HG03575 (cell line): ENCODE results near the gene RHBDD1.

Source experiments
- ATAC-seq: cut with Tn5 transposase; IDR thresholded peaks from one replicate; pipeline ENCODE4 v1.9.1; 2021; ENCODE audit not compliant: unreplicated experiment, insufficient number of reproducible peaks, low FRiP score; ENCODE audit errors: extremely low read depth

RHBDD1 gene

DNA sequence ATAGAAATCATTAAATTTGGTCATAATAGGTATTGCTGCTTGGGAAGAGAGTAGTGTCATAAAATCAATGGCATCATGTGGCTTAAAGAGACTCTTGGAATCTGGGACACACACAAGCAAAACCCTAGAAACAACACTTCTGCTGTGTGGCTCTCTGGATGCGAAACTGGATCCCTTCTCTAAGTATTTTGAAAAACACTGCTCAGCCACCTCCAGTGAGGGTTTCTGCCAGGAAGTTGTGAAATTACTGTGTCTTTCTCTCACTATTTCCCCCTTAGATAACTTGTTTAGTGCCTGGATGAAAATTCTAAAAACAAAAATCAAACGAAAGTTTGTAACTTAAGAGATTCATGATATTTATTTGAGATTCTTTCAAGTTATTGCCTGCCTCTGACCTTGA, 163.8 kb downstream of the RHBDD1 start:
- ATAC-seq, result no peak

DNA sequence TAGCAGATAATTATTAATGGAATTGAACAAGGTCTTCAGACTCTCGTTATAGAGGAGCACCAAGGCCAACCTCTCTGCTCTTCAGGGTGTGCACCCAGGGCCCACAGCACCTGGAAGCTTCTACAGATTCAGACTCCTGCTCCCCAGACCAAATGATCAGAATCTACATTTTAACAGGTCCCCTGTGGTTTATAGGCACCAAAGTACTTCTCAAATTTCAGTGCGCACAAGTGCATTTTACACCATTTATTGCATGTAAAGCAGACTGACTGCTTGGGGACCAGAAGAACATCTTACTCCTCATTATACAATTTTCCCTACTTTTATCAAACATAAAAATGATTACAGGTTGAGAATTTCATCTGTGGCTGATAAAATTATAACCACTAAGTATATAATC, 164.3 kb downstream of the RHBDD1 start:
- no peak for ATAC-seq

DNA sequence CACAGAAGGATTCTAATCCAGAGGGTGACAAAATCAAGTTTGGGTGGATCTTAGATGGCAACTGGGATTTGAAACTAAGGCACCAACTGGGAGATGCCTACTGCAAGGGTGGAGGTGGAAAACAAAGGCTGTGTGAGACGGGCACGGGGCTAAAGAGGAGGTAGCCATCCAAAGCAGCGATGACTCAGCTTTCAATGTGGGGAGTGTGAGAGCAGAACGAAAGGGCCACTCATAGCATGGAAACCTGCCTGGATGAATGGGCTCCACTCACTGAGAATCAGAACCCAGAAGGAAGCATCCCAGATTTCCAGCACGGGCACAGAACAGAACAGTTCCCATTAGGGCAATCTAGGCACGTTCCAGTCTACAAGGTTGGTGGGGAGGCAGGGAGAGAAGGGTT, 168.6 kb downstream of the RHBDD1 start:
- ATAC-seq, result no peak

DNA sequence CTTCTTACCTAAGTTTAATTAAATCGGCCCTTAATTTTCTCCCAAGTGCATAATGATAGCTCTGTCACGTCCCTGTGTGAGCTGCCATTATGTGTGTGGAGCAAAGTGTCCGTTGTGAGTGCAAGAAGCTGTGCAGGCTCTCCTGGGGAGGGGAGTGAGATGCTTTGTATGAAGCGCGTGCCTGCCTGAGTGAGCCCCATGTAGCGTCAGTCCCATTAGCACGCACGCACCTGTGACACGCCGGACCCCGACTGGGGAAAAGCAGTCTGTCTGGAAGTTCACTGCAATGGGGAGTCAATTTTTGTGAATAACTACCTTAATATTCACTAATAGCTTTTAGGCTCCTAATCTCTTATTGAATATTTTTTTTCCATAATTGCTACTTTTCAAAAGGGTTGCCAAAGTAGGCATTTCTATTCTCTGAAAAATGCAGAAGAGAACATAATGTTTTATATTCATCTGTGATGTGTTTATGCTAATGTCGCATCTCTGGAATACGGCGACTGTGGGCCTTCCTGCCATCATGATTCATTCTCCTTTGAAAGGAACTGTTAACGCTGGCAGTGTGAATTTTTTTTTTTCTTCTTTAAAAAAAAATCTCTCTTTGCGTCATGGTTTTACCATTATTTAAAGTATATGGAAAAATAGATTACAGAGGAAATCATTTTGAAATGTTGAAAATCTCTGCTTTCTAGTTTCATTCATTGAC, 170.5 kb downstream of the RHBDD1 start:
- ATAC-seq, result no peak

DNA sequence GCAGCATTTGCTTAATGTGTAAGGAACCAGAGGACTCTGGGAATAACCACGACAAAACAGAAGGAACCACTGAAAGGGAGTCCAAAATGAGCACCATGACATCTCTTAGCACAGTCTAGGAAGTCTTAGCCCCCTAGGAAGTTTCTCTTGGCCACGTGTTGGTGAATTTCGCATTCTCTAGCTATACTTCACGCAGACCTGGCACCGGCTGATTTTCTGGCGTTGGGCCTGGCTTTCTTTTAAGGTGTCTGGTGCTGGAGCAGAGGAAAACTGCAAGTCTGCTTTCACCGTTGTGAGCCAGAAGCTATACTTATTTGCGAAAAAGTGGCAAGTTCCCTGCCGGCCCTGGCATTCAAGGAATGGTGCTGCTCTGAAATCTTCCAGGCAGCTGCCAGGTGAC, 171.3 kb downstream of the RHBDD1 start:
- no peak for ATAC-seq

DNA sequence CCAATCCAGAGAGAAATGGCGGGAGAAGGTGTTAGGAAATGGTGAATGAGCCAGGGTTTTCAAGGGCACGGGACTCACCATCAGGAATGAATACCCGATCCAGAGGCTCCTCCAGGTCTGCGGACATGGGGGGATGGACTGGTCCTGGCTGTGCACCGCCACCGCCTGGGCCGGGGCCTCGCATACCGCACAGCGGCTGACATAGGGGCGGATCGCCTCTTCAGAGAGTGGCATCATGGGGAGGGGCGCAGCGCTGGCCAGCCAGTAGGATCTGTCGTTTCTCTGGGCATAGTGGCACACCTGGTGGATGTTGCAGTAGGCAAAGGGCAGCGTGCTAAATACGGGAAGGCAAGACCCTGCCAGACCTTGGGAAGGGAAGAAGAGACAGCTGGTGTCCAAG, 172.1 kb downstream of the RHBDD1 start:
- ATAC-seq, result no peak

DNA sequence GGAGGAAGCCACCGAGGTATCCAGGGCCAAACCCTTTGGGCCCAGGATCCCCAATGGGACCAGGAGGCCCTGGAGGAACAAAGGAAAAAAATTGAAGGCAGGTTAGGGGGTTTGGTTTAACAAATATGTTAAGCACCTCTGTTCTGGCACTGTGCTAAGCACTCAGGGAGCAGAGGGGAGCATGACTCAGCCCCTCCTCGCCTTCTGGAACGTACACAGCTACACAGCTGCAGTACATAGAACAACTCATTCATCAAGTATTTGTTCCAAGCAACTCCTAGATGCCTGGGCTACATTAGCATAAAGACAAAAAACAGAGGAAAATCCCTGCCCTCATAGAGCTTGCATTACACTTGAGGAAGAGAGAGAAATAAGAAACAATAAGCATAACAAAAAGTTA, 174.6 kb downstream of the RHBDD1 start:
- ATAC-seq, result no peak

DNA sequence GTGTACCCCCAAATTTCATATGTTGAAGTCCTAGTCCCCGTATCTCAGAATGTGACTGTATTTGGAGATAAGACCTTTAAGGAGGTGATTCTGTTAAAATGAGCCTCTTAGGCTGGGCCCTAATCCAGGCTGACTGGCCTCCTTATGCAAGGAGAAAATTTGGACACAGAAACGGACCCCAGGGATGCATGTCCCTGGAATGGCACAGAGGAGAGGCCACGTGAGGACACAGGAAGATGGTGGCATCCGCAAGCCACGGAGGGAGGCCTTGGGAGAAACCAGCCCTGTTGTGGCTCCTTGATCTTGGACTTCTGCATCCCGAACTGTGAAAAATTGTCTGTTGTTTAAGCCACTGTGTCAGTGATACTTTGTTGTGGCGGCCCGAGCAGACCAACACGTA, 177.5 kb downstream of the RHBDD1 start:
- no peak for ATAC-seq

DNA sequence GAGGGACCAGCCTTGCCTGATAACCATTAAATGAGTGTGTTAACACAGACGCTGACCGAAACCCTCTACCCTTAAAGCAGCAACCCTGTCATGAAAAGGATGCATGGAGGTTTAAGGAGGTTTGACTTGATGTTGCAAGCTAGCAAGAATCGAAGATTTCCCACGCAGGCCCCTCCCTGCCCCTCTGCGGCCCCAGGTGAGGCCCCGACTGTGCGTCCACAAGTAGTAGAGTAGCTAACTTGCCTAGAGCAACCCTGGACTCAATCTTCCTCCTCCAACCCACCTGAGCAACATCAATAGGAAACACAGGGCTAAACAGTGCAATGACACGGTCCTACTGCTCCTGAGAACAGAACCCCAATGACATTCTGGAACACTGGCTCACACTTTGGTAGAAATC, 178.0 kb downstream of the RHBDD1 start:
- ATAC-seq, result no peak

DNA sequence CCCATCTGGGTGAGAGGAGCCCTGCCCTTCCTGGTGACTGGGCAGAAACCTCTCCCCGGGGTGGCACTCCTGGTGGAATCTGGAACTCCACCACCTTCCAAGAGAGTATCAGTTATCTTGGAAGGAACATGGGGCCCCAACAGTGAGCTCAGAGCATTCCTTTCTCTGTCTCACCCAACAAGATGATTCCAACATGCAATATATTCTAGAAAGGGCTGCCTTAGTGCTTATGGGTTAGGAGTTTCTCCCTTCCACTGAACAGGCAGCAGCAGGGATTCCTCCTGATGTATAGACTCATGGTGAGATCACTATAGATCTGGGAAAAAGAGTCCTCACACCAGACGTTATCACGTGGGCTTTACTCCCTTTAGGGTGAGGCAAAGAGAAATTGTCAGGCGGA, 181.0 kb downstream of the RHBDD1 start:
- no peak for ATAC-seq

DNA sequence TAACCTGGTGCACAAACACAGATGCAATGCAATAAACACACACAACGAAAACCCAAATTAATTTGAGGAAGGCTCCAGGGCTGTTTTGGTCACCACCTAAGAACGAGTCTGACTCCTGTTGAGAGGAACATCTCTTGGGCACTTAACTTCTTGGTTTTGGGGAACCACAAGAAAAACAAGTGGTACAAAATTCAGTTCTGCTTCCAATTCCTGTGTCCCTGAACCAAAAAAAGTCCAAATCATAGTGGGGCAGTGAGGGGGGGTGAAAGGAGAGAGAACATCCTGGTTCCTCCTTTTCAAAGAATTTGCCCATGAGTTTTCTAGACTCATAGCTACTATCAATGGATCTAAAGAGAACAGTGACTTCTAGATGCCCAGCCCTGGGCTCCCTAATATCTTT, 184.6 kb downstream of the RHBDD1 start:
- ATAC-seq, result no peak

DNA sequence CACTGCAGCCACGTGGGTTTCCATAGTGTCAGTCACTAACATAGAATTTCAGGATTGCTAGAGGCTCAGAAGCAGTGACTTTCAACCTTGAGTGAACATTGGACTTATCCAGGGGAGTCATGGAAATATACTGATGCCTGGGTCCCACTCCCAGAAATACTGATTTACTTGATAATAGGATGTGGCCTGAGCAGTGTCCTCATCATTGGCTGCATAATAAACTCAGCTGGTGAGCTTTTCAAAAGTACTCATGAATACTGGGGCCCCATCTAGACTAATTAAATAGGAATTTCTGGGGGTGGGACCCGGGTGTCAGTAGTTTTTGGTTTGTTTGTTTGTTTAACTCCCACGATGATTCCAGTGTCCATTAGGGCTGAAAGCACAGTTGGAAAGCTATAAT, 186.8 kb downstream of the RHBDD1 start:
- ATAC-seq, result no peak

DNA sequence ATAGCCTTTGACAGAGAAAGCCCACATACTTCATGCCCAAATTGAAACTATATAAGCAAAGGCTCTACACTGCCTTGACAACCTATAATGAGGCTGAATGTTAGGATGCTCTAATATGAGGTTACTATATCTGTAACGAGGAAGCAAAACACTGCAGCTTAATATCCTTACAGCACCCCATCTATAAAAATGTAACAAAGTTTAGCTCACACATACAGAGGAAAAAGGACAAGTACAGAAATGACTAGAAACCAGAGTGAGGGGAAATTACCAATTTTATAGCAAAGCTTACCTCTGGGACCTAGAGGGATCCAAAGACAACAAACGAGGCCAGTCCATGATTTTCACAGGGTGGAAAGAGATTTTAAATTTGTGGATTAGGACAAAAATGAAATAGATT, 189.7 kb downstream of the RHBDD1 start:
- peak; percentile 60 for ATAC-seq

DNA sequence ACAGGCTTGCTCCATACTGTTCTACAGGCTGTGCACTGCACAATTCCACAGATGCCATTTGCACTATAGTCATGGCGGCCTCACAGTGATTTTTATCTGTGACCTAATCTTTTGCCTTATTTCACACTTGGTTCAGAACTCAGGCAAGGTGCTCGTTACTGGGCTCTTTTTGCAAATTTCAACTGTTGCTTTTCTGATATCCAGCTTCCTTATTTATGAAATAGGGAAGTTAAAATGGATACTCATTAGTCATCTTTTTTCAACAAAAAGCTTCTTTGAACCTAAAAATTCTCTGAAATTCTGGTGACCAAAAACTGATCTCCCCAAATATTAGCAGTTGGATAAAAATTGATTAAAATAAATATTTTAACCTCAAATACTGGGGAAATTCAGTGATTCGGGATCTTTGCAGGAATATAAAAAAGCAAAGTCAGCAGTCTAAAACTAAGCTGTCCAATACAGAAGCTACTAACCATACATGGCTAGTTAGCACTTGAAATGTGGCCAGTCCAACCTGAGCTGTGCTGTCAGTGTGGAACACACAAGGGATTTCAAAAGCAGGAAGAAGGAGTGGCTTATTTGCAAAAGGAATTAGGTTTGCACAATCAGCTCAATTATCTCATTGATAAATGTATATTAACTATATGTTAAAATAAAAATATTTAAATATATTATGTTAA, 193.7 kb downstream of the RHBDD1 start:
- no peak for ATAC-seq

DNA sequence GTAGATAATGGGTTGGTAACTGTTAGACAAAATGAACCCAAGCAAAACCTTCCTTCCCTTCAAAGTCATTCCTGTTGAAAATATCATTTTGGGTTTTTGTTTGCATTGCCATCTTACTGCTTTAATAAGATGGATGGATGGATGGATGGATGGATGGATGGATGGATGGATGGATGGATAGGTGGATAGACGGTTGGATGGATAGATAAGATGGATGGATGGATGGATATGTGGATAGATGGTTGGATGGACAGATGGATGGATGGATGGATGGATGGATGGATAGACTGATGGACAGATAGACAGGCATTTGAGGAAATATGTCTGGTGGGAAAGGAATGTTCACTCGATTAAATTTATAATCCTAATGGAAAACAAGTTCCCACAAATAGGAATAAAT, 194.9 kb downstream of the RHBDD1 start:
- no peak for ATAC-seq

DNA sequence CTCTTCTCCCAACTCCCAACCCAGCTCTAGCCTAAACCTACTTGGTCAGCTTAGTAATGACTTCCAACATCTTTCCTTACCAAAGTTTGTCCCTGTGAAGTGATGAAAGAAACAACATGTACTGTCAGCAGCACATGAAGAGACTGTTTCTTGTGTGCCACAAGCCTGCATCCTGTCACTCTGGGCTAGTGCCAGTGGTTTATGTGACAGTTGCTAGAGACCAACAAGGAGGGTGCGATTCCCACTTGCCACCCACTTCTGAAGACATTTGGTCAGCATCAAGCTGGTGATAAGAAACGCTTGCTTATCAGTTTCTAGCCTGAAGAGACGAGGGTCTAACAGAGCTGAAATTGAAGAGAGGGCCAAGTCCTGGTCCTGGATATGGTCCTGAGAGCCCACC, 195.5 kb downstream of the RHBDD1 start:
- no peak for ATAC-seq

DNA sequence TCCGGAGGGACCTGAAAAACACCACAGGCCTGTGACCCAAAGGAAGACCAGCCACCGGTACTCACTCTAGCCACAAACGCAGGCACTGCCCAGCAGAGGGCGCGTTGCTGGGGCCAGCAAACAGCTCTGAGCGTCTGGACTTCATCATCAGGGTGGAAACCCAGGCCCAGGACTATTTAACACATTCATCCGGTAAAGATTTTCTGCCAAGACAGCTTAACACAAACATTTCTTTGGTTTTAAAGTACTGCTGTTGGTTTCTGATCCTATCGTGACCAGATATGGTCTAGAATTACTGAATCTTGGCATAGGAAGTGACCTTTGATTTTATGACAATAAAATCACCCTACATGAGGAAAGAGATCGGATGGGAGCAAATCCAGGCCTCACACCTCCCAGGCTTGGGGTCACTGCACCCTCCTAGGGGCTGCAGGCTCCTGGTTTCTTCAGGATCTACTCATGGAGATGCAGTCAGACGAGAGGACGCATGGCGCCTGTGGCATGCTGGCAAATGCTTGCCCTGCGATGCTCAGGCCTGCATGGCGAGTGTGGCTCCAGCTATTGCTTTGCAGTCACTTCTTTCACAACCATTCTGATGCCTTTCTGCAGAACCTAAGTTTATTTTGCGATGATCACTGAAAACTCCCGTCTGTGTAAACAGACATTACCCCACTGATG, 197.8 kb downstream of the RHBDD1 start:
- no peak for ATAC-seq

DNA sequence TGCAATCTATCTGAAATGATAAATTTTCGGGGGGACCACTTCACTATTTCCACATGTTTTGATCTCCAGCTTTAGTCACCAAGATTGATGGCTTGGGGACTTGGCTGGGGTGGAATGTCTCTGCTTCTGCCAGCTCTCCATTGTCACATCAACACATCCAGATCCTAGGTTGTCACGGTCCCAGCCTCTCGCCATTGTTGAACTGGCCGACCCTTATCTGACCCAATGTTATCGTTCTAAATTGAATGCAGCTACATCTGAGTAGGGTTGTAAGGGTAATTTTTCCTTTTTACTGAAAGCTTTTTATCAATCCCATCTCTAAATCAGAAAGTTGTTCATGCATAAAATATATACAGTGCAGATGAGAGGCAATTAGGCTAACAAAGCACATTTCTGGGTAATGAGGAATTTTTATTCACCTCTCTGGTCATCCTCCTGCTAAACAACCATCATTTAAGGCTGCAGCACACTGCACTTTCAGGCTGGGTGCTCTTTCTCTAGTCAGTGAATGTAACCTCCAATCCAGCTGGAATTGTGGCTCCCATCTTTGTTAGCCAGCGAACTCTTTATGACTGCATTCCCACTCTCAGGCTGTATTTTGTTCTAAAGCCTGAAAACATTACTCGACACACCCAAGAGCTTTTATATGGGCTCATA, 200.0 kb downstream of the RHBDD1 start:
- ATAC-seq, result no peak

DNA sequence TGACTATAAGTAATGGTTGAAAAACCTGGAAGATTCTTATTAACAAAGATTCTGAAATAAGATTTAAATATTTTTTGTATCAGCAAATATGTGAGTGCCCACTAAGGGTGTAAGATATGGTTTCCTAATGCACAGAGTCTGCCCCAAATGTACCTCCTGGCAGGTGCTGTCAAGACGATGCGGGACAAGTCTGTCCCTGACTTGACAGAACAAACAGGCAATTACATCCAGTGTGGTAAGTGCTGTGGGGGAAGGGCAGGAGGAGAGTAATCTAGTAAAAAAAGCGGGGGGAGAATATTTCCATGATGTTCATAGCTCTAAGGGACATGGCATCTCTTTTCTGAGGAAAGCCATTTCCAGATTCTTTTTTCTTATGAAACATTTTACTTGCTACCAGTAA, 200.7 kb downstream of the RHBDD1 start:
- no peak for ATAC-seq
